GM12878 (cell line): ENCODE results near the gene PXDC1. TPM values are rescaled to one million over a fixed set of nuclear protein-coding genes. Genes with fewer than 3 reads are reported as not detected.

Experiments used
- PRDM15 ChIP-seq: fragments of 450-650 bp; formaldehyde crosslinking; IDR thresholded peaks from 2 replicates; pipeline ENCODE4 v1.4.0; 2020; ENCODE audit warnings: mild to moderate bottlenecking, moderate library complexity
- polyA plus RNA-seq, 11 experiments: library from polyadenylated mRNA; depleted of rRNA in 4 of 11; unstranded in 6 of 11; stranded (reverse) in 5 of 11; fragments of >200 nt; fragmentation: Nextera tagmentation in 4 of 11; fragmentation: Illumina TruSeq in 1 of 11; extraction: Ambion mirVana in 4 of 11; extraction: Trizol in 1 of 11; gene quantifications; 1 replicate in 1 of 11; 2 replicates in 10 of 11; pipeline versions ENCODE4 v1.2.1 to v1.2.3, GENCODE V29; 2011 to 2016; ENCODE audit warnings: inconsistent platforms in 2 of 11, missing spikeins in 2 of 11, low read depth in 1 of 11
- total RNA-seq, 4 experiments: library from RNA; depleted of rRNA in 3 of 4; stranded (reverse); fragments of >200 nt in 3 of 4; fragmentation: Illumina TruSeq in 1 of 4; extraction: Trizol in 1 of 4; gene quantifications; 2 replicates each; pipeline versions ENCODE4 v1.2.1 to v1.2.3, GENCODE V29; 2013 to 2021
- TF ChIP-seq, protein P1 (sequence below): fragments of 450-650 bp; IDR thresholded peaks from 2 replicates; pipeline ENCODE4 v1.6.1; 2017; ENCODE audit warnings: mild to moderate bottlenecking, moderate library complexity

Gene PXDC1
- total and polyA plus RNA-seq, 10 of the 15 experiments (the other 5 are each of a cell fraction or from before 2014, with no cell fraction given) = 0.03 to 0.72 (median 0.32) TPM; not detected in 2

- TF ChIP-seq, protein P1, sequence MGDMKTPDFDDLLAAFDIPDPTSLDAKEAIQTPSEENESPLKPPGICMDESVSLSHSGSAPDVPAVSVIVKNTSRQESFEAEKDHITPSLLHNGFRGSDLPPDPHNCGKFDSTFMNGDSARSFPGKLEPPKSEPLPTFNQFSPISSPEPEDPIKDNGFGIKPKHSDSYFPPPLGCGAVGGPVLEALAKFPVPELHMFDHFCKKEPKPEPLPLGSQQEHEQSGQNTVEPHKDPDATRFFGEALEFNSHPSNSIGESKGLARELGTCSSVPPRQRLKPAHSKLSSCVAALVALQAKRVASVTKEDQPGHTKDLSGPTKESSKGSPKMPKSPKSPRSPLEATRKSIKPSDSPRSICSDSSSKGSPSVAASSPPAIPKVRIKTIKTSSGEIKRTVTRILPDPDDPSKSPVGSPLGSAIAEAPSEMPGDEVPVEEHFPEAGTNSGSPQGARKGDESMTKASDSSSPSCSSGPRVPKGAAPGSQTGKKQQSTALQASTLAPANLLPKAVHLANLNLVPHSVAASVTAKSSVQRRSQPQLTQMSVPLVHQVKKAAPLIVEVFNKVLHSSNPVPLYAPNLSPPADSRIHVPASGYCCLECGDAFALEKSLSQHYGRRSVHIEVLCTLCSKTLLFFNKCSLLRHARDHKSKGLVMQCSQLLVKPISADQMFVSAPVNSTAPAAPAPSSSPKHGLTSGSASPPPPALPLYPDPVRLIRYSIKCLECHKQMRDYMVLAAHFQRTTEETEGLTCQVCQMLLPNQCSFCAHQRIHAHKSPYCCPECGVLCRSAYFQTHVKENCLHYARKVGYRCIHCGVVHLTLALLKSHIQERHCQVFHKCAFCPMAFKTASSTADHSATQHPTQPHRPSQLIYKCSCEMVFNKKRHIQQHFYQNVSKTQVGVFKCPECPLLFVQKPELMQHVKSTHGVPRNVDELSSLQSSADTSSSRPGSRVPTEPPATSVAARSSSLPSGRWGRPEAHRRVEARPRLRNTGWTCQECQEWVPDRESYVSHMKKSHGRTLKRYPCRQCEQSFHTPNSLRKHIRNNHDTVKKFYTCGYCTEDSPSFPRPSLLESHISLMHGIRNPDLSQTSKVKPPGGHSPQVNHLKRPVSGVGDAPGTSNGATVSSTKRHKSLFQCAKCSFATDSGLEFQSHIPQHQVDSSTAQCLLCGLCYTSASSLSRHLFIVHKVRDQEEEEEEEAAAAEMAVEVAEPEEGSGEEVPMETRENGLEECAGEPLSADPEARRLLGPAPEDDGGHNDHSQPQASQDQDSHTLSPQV = no peak
- no peak for TF ChIP-seq PRDM15 (CRISPR knock-in tag)
Observed at GRCh38 chr6:3795836-3796718, 44.6 kb upstream of the PXDC1 start (continued).
